Measurements from ENCODE around the gene ECHDC3. TPM values are rescaled to one million over a fixed set of nuclear protein-coding genes. Genes with fewer than 3 reads are reported as not detected.

Gene ECHDC3
- total RNA-seq, 1 experiment from 2014 or later: 13.0 TPM

- H3K4me3 ChIP-seq (replicated peaks in 1 of 2; ENCODE audit: low read depth in 1 of 2, low read length in 2 of 2): no peak overlapping the region
- TF ChIP-seq CBX3 (IDR thresholded peaks at IDR 0.05; ENCODE audit: low read depth) (no peak), ATF3 (IDR thresholded peaks at IDR 0.05) (no peak)
- no peak for ATAC-seq
- no peak overlapping the region for H3K27ac ChIP-seq (ENCODE audit: low read depth, low read length)
- intact Hi-C loops (cut with micrococcal nuclease): no loop called here
- H3K4me1 ChIP-seq (ENCODE audit: control insufficient read depth in 1 of 2, insufficient read depth in 2 of 2, low read length in 2 of 2): peaks cover 0 to 6% of the 10 kb centered on the region in 2 experiments; a peak in 1 of 4 replicates
- no peaks in the 10 kb centered on the region for H3K79me2 ChIP-seq (ENCODE audit: insufficient read depth, low read length)
- no peaks in the 10 kb centered on the region; a peak in 1 of 4 replicates for H3K9me3 ChIP-seq (ENCODE audit: control insufficient read depth in 1 of 2, insufficient read depth in 1 of 2, low read depth in 1 of 2, low read length in 2 of 2)
- H3K9me2 ChIP-seq (ENCODE audit: insufficient read depth): no peaks in the 10 kb centered on the region
- H3K4me2 ChIP-seq (ENCODE audit: low read length): no peak overlapping the region
- H3K27me3 ChIP-seq (ENCODE audit: insufficient read depth, low read length): no peaks in the 10 kb centered on the region
- no peaks in the 10 kb centered on the region for H4K20me1 ChIP-seq (ENCODE audit: insufficient read depth)
- no TSS peak for BruUV-seq (replicated peaks)
- H3K9ac ChIP-seq (ENCODE audit: low read length): no peak overlapping the region
- no peaks in the 10 kb centered on the region for H3K36me3 ChIP-seq (ENCODE audit: control insufficient read depth in 1 of 2, insufficient read depth in 2 of 2, low read length in 2 of 2)
- DNase-seq (ENCODE audit: low read depth, low spot score): no peak
- ChIA-PET RAD21 (ENCODE audit: low non-redundant PET in 1 of 2, low total read pairs in 2 of 2, uncharacterized antibody in 2 of 2, unreplicated experiment in 2 of 2) (no interaction called here), CTCF (no interaction called here), POLR2A (no interaction called here)
- no peak overlapping the region for H2AFZ ChIP-seq (ENCODE audit: low read depth, low read length, poor library complexity, severe bottlenecking)
These were observed 27.3 kb upstream of the ECHDC3 start for GRCh38 chr10:11714750-11715365.

GRCh38 chr10:11715815-11716494 is 26.2 kb upstream of the ECHDC3 start:
- POLR2A ChIA-PET: no interaction called here
- H2AFZ ChIP-seq (ENCODE audit: low read depth, low read length, poor library complexity, severe bottlenecking): no peak overlapping the region
- intact Hi-C loops (cut with micrococcal nuclease): no loop called here
- H3K9me3 ChIP-seq (ENCODE audit: control insufficient read depth in 1 of 2, insufficient read depth in 1 of 2, low read depth in 1 of 2, low read length in 2 of 2): no peaks in the 10 kb centered on the region; a peak in 1 of 4 replicates
- H3K9ac ChIP-seq (ENCODE audit: low read length): no peak overlapping the region
- no peak overlapping the region for H3K27ac ChIP-seq (ENCODE audit: low read depth, low read length)
- no peaks in the 10 kb centered on the region for H3K79me2 ChIP-seq (ENCODE audit: insufficient read depth, low read length)
- H3K4me2 ChIP-seq (ENCODE audit: low read length): no peak overlapping the region
- CTCF ChIA-PET: no interaction called here
- no TSS peak for BruUV-seq (replicated peaks)
- H3K27me3 ChIP-seq (ENCODE audit: insufficient read depth, low read length): no peaks in the 10 kb centered on the region
- no peaks in the 10 kb centered on the region for H3K9me2 ChIP-seq (ENCODE audit: insufficient read depth)
- no peak overlapping the region for H3K4me3 ChIP-seq (replicated peaks in 1 of 2; ENCODE audit: low read depth in 1 of 2, low read length in 2 of 2)
- H3K4me1 ChIP-seq (ENCODE audit: control insufficient read depth in 1 of 2, insufficient read depth in 2 of 2, low read length in 2 of 2): peaks cover 0 to 6% of the 10 kb centered on the region in 2 experiments; a peak in 1 of 4 replicates
- no peaks in the 10 kb centered on the region for H4K20me1 ChIP-seq (ENCODE audit: insufficient read depth)
- ATAC-seq (no peak), DNase-seq (ENCODE audit: low read depth, low spot score) (no peak)
- RAD21 ChIA-PET (ENCODE audit: low non-redundant PET in 1 of 2, low total read pairs in 2 of 2, uncharacterized antibody in 2 of 2, unreplicated experiment in 2 of 2): no interaction called here
- no peaks in the 10 kb centered on the region for H3K36me3 ChIP-seq (ENCODE audit: control insufficient read depth in 1 of 2, insufficient read depth in 2 of 2, low read length in 2 of 2)
- TF ChIP-seq ZNF274 (IDR thresholded peaks at IDR 0.05; ENCODE audit: low read depth, low read length): no peak
- no peak for TF ChIP-seq CTCF (IDR thresholded peaks at IDR 0.05 in 2 of 3, conservative IDR thresholded peaks at IDR 0.05 in 1 of 3; ENCODE audit: borderline replicate concordance in 1 of 3, insufficient read depth in 1 of 3, low read depth in 2 of 3, low read length in 2 of 3)
- TF ChIP-seq SP1 (IDR thresholded peaks at IDR 0.05; ENCODE audit: low read depth): no peak
- TF ChIP-seq POLR2AphosphoS5 (IDR thresholded peaks at IDR 0.05; ENCODE audit: low read depth, low read length): no peak
- TF ChIP-seq JUND (IDR thresholded peaks at IDR 0.05): no peak
- TF ChIP-seq ZFX (IDR thresholded peaks at IDR 0.05): no peak
- no peak for TF ChIP-seq ELF1 (IDR thresholded peaks at IDR 0.05; ENCODE audit: borderline replicate concordance, low read depth)
- TF ChIP-seq ATF3 (IDR thresholded peaks at IDR 0.05): no peak
- TF ChIP-seq RAD21 (IDR thresholded peaks at IDR 0.05; ENCODE audit: low read depth): no peak
- TF ChIP-seq REST (IDR thresholded peaks at IDR 0.05; ENCODE audit: low read depth): no peak
- no peak for TF ChIP-seq SIN3A (IDR thresholded peaks at IDR 0.05; ENCODE audit: low read depth)
- no peak for TF ChIP-seq TCF7L2 (IDR thresholded peaks at IDR 0.05; ENCODE audit: borderline replicate concordance, extremely low read depth, insufficient read depth, insufficient read length)
